Erythroblast (primary cell): ENCODE measurements around the gene NDUFS1.

Source experiments
- GATA1 ChIP-seq: IDR thresholded peaks from 2 replicates; pipeline ENCODE4 v1.6.1; 2011; ENCODE audit warnings: low read depth, mild to moderate bottlenecking, control low read depth, low read length, moderate library complexity
- POLR2A ChIP-seq: IDR thresholded peaks from 2 replicates; pipeline ENCODE4 v1.6.1; 2011; ENCODE audit warnings: mild to moderate bottlenecking, low read length

DNA sequence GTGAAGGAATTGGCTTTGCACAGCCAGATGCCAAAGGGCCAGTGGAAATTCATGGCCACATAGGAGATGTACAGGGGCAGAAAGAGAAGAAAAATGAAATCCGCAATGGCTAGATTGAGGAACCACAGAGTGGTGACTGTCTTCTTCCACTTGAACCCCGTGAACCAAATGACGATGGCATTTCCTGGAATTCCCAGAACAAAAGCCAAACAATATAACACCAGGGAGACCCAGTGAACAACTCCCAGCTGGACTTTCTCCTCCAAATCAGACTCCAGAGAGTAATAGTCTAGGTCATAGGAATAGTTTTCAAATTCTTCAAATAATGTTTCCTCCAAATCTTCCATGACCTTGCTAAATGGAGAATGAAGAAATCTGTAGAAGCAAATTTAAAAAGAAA lies 17.7 kb upstream of the NDUFS1 start:
- TF ChIP-seq POLR2A (no peak), GATA1 (no peak)
